Liver (tissue), 9 donors: ENCODE results near the gene TMEM42. TPM values are rescaled to one million over a fixed set of nuclear protein-coding genes. Genes with fewer than 3 reads are reported as not detected.
"Not testable (repeated sequence)": the region's sequence is repeated elsewhere in the genome, so short reads cannot be mapped to it uniquely, and the experiment has no call there.

Experiments
- DNase-seq: peaks from one replicate; pipeline ENCODE4 v3.0.0-alpha.2; 2017; ENCODE audit warnings: low spot score
- H3K27ac ChIP-seq, 2 donors: one replicate each; pipeline ENCODE4 v1.7.0; 2013; ENCODE audit warnings: inconsistent platforms in 2 of 2, low read length in 2 of 2, control low read depth in 1 of 2, low read depth in 1 of 2, mild to moderate bottlenecking in 1 of 2
- H3K27me3 ChIP-seq, 4 donors: one replicate each; pipeline versions ENCODE4 v1.6.1 to v1.7.0; 2013; ENCODE audit warnings: low read length in 3 of 4, inconsistent platforms in 1 of 4, mild to moderate bottlenecking in 1 of 4, moderate library complexity in 1 of 4; ENCODE audit not compliant: control insufficient read depth in 4 of 4, insufficient read depth in 4 of 4
- H3K36me3 ChIP-seq, 4 donors: one replicate each; pipeline versions ENCODE4 v1.6.1 to v1.7.0; 2013; ENCODE audit warnings: low read length in 3 of 4, mild to moderate bottlenecking in 3 of 4, low read depth in 1 of 4, moderate library complexity in 1 of 4; ENCODE audit not compliant: control insufficient read depth in 4 of 4, insufficient read depth in 3 of 4
- H3K4me1 ChIP-seq, 4 donors: one replicate each; pipeline versions ENCODE4 v1.6.1 to v1.7.0; 2013; ENCODE audit warnings: low read length in 3 of 4, mild to moderate bottlenecking in 3 of 4, moderate library complexity in 1 of 4; ENCODE audit not compliant: control insufficient read depth in 4 of 4, insufficient read depth in 4 of 4
- H3K4me3 ChIP-seq, 3 donors: one replicate each; pipeline versions ENCODE4 v1.6.1 to v1.7.0; 2013; ENCODE audit warnings: low read length in 3 of 3, control low read depth in 1 of 3, low read depth in 1 of 3, mild to moderate bottlenecking in 1 of 3
- H3K9ac ChIP-seq, 2 donors: one replicate each; pipeline ENCODE4 v1.7.0; 2013; ENCODE audit warnings: low read length in 2 of 2, mild to moderate bottlenecking in 2 of 2, moderate library complexity in 2 of 2, control low read depth in 1 of 2, low read depth in 1 of 2
- H3K9me3 ChIP-seq, 4 donors: one replicate each; pipeline versions ENCODE4 v1.6.1 to v1.7.0; 2013; ENCODE audit warnings: low read length in 3 of 4; ENCODE audit not compliant: control insufficient read depth in 4 of 4
- FOXA1 ChIP-seq: IDR thresholded peaks from 2 replicates; pipeline ENCODE4 v1.6.1; 2016; ENCODE audit warnings: antibody characterized with exemption
- MAX ChIP-seq: IDR thresholded peaks from 2 replicates; pipeline ENCODE4 v1.6.1; 2016; ENCODE audit warnings: antibody characterized with exemption
- RAD21 ChIP-seq, 2 donors: IDR thresholded peaks; 2 replicates each; pipeline ENCODE4 v1.6.1; 2016; ENCODE audit warnings: antibody characterized with exemption in 2 of 2, mild to moderate bottlenecking in 2 of 2
- REST ChIP-seq: IDR thresholded peaks from 2 replicates; pipeline ENCODE4 v1.6.1; 2016; ENCODE audit warnings: antibody characterized with exemption, mild to moderate bottlenecking
- SP1 ChIP-seq: IDR thresholded peaks from 2 replicates; pipeline ENCODE4 v1.6.1; 2018; ENCODE audit warnings: antibody characterized with exemption, mild to moderate bottlenecking
- TAF1 ChIP-seq: conservative IDR thresholded peaks from 2 replicates; pipeline ENCODE4 v1.6.1; 2016; ENCODE audit warnings: antibody characterized with exemption, mild to moderate bottlenecking
- WGBS: extraction: QIAGEN DNeasy Blood & Tissue Kit; methylation state at CpG from one replicate; pipeline ENCODE4 v1.1.7; 2013; 5-methylcytosine and 5-hydroxymethylcytosine counted together
- polyA plus RNA-seq, 2 donors: library from polyadenylated mRNA; stranded (reverse) in 1 of 2; unstranded in 1 of 2; fragments of 200-250 nt in 1 of 2; fragments of >200 nt in 1 of 2; fragmentation: Nextera tagmentation in 1 of 2; extraction: Ambion mirVana in 1 of 2; gene quantifications; one replicate each; pipeline versions ENCODE4 v1.2.1 to v1.2.3, GENCODE V29; 2013 to 2015
- total RNA-seq, 2 donors: library from RNA; depleted of rRNA; stranded (reverse); fragments of >200 nt; gene quantifications; one replicate each; pipeline ENCODE4 v1.2.3, GENCODE V29; 2014
- TF ChIP-seq, protein P1 (sequence below): IDR thresholded peaks from 2 replicates; pipeline ENCODE4 v1.6.1; 2016; ENCODE audit warnings: antibody characterized with exemption
- TF ChIP-seq, protein P2 (sequence below): fragments of 150-350 bp; IDR thresholded peaks from 2 replicates; pipeline ENCODE4 v1.5.1; 2017; ENCODE audit warnings: improper control_type of control experiment, low read depth, low read length; ENCODE audit not compliant: missing input control
- TF ChIP-seq, protein P3 (sequence below): IDR thresholded peaks from 2 replicates; pipeline ENCODE4 v1.6.1; 2016; ENCODE audit warnings: antibody characterized with exemption
- donor health status: healthy.
- donor health status: healthy.
- donor health status: healthy.
- donor health status: healthy.
- donor health status: healthy.

Gene TMEM42
- total and polyA plus RNA-seq, 4 donors: 5.8 to 9.9 (median 8.1) TPM

GRCh38 chr3:44848634-44849033, 13.1 kb upstream of the TMEM42 start:
- Histone ChIP-seq H3K4me1 (no peaks in the 10 kb centered on the region), H3K9me3 (no peaks in the 10 kb centered on the region), H3K9ac (no peak overlapping the region), H3K27me3 (no peaks in the 10 kb centered on the region), H3K27ac (no peak overlapping the region), H3K4me3 (no peak overlapping the region), H3K36me3 (no peaks in the 10 kb centered on the region)
- 87% methylated on average over 1 of the region's 1 CpG for WGBS
- DNase-seq: no peak
- TF ChIP-seq FOXA1: no peak
- TF ChIP-seq SP1: no peak
- TF ChIP-seq RAD21 (IDR thresholded peaks at IDR 0.05): no peak

DNA sequence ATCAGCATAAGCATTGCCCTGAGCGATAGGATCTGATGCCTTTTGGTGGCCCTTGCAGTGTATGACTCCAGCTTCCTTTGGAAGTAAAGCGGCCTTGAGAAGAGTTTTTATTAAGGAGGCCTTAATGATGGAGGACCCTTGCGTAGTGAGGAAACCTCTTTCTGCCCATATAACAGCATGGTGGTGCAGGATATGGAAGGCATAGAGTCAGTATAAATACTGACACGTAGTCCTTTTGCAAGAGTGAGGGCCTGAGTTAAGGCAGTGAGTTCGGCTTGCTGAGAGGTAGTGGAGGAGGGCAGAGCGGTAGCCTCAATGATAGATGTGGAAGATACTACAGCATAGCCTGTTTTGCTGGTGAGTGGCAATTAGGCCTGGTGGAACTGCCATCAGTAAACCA, 5.0 kb upstream of the TMEM42 start:
- not testable (repeated sequence) for H3K9ac ChIP-seq, H3K36me3 ChIP-seq, H3K27me3 ChIP-seq, H3K4me1 ChIP-seq, H3K9me3 ChIP-seq, H3K4me3 ChIP-seq, DNase-seq, H3K27ac ChIP-seq
- WGBS: 98% methylated on average over 6 of the region's 6 CpGs

DNA sequence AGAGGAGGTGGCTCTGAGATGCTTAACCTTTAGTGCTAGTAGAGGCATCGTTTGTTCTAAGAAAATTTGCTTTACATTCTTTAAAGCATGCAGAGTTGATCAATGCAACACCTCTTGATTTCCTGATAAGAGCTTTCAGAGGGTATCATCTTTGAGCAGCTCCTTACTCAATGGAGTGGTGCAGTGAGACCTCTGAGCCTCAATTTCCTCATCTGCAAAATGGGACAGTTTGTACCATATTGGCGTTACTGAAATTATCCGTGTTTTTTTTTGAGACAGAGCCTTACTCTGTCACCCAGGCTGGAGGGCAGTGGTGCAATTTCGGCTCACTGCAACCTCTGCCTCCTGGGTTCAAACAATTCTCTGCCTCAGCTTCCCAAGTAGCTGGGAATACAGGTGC, 1.6 kb upstream of the TMEM42 start:
- no peak for DNase-seq
- Histone ChIP-seq H3K4me3 (no peak overlapping the region), H3K4me1 (peaks cover 0 to 11% (median 7%) of the 10 kb centered on the region in 4 donors), H3K36me3 (peaks cover 0 to 2% (median 0%) of the 10 kb centered on the region in 4 donors), H3K9ac (no peak overlapping the region), H3K9me3 (peaks cover 0 to 2% (median 0%) of the 10 kb centered on the region in 4 donors), H3K27ac (no peak overlapping the region), H3K27me3 (no peaks in the 10 kb centered on the region)
- TF ChIP-seq, protein P1, sequence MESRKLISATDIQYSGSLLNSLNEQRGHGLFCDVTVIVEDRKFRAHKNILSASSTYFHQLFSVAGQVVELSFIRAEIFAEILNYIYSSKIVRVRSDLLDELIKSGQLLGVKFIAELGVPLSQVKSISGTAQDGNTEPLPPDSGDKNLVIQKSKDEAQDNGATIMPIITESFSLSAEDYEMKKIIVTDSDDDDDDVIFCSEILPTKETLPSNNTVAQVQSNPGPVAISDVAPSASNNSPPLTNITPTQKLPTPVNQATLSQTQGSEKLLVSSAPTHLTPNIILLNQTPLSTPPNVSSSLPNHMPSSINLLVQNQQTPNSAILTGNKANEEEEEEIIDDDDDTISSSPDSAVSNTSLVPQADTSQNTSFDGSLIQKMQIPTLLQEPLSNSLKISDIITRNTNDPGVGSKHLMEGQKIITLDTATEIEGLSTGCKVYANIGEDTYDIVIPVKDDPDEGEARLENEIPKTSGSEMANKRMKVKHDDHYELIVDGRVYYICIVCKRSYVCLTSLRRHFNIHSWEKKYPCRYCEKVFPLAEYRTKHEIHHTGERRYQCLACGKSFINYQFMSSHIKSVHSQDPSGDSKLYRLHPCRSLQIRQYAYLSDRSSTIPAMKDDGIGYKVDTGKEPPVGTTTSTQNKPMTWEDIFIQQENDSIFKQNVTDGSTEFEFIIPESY: no peak
- TF ChIP-seq, protein P2, sequence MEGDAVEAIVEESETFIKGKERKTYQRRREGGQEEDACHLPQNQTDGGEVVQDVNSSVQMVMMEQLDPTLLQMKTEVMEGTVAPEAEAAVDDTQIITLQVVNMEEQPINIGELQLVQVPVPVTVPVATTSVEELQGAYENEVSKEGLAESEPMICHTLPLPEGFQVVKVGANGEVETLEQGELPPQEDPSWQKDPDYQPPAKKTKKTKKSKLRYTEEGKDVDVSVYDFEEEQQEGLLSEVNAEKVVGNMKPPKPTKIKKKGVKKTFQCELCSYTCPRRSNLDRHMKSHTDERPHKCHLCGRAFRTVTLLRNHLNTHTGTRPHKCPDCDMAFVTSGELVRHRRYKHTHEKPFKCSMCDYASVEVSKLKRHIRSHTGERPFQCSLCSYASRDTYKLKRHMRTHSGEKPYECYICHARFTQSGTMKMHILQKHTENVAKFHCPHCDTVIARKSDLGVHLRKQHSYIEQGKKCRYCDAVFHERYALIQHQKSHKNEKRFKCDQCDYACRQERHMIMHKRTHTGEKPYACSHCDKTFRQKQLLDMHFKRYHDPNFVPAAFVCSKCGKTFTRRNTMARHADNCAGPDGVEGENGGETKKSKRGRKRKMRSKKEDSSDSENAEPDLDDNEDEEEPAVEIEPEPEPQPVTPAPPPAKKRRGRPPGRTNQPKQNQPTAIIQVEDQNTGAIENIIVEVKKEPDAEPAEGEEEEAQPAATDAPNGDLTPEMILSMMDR: no peak
- 97% methylated on average over 4 of the region's 4 CpGs for WGBS

DNA sequence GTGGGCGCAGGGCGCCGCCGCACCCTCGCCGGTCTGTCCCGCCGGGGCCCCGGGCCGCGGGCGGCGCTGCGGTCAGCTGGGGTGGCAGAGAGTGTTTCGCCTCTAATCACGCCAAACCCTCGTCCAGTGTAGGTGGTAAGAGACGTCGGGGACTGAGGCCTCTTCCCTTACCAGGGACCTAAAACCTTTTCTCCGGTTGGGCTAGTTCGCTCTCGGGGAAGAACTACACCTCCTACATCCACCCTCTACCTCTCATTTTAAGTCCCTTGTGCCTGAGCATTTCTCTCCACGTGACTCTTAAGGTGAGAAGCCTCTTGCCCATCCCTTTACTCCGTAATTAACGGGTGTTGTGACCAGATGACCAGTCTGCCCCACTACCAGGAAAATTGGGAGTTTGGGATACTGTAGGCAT, 520 bp downstream of the TMEM42 start:
- Histone ChIP-seq H3K27me3 (no peaks in the 10 kb centered on the region), H3K9me3 (no peaks in the 10 kb centered on the region), H3K9ac (peak overlapping the region in 1 of 2 donors; percentile 49), H3K36me3 (peaks cover 0 to 3% (median 0%) of the 10 kb centered on the region in 4 donors), H3K4me3 (peak overlapping the region; percentile 70 to 85 (median 71)), H3K27ac (no peak overlapping the region), H3K4me1 (peaks cover 2 to 18% (median 9%) of the 10 kb centered on the region in 4 donors)
- DNase-seq: no peak
- WGBS: 2% methylated on average over 25 of the region's 25 CpGs
- TF ChIP-seq, protein P1: no peak
- TF ChIP-seq REST: no peak
- no peak for TF ChIP-seq SP1
- TF ChIP-seq MAX: peak; percentile 11
- no peak for TF ChIP-seq TAF1
- TF ChIP-seq, protein P3, sequence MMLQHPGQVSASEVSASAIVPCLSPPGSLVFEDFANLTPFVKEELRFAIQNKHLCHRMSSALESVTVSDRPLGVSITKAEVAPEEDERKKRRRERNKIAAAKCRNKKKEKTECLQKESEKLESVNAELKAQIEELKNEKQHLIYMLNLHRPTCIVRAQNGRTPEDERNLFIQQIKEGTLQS: no peak
